GM18507 (cell line): ENCODE data around the gene MRPL49.
"Not testable (repeated sequence)": the region's sequence is repeated elsewhere in the genome, so short reads cannot be mapped to it uniquely, and the experiment has no call there.

Experiments
- DNase-seq: peaks from one replicate; pipeline ENCODE4 v3.0.0; 2011; ENCODE audit warnings: low read depth; ENCODE audit not compliant: insufficient read length; ENCODE audit errors: extremely low spot score
- FAIRE-seq: peaks from 2 replicates; lab custom pipeline; 2011; peaks lifted over from hg19 to GRCh38; lab: Jason Lieb, UNC

The MRPL49 gene

GRCh38 chr11:65115361-65116082 is 6.6 kb upstream of the MRPL49 start:
- DNase-seq (no peak), FAIRE-seq (no peak)

- no peak for FAIRE-seq
- no peak for DNase-seq
Measured at GRCh38 chr11:65116370-65117205, 5.5 kb upstream of the MRPL49 start.

- DNase-seq (peak; percentile 82), FAIRE-seq (peak; percentile 99)
Measured at GRCh38 chr11:65117206-65118096, 4.7 kb upstream of the MRPL49 start, which contains the start of gene ZNHIT2. Gene ZNHIT2 (minus strand): TSS chr11:65117701. CDS start chr11:65117653, 48 bp downstream.

GRCh38 chr11:65118097-65118837 is 3.9 kb upstream of the MRPL49 start:
- no peak for FAIRE-seq
- DNase-seq: no peak

GRCh38 chr11:65118891-65119669 is 3.0 kb upstream of the MRPL49 start:
- not testable (repeated sequence) for DNase-seq, FAIRE-seq

GRCh38 chr11:65119670-65119995 is 2.5 kb upstream of the MRPL49 start:
- FAIRE-seq (no peak), DNase-seq (no peak)

GRCh38 chr11:65120831-65121230 is 1.3 kb upstream of the MRPL49 start:
- FAIRE-seq: no peak
- DNase-seq: no peak

GRCh38 chr11:65121447-65121864 is 665 bp upstream of the MRPL49 start:
- FAIRE-seq (no peak), DNase-seq (no peak)

GRCh38 chr11:65124480-65125196 is 2.5 kb downstream of the MRPL49 start:
- FAIRE-seq (no peak), DNase-seq (no peak)

GRCh38 chr11:65125197-65126056 is 3.3 kb downstream of the MRPL49 start:
- no peak for DNase-seq
- FAIRE-seq: no peak

- DNase-seq (no peak), FAIRE-seq (no peak)
Measured at GRCh38 chr11:65126624-65127274, 4.6 kb downstream of the MRPL49 start.

GRCh38 chr11:65127473-65128181 is 5.5 kb downstream of the MRPL49 start:
- FAIRE-seq (no peak), DNase-seq (no peak)

- FAIRE-seq (no peak), DNase-seq (no peak)
Measured at GRCh38 chr11:65128182-65129145, 6.3 kb downstream of the MRPL49 start.

- FAIRE-seq: no peak
- no peak for DNase-seq
Measured at GRCh38 chr11:65129649-65130441, 7.7 kb downstream of the MRPL49 start.
